ENCODE results near the gene ZNG1B.
"Not testable (repeated sequence)": the region's sequence is repeated elsewhere in the genome, so short reads cannot be mapped to it uniquely, and the experiment has no call there.

GRCh38 chr2:113433468-113433867 is 4.0 kb upstream of the ZNG1B start:
- TF ChIP-seq, protein P1, sequence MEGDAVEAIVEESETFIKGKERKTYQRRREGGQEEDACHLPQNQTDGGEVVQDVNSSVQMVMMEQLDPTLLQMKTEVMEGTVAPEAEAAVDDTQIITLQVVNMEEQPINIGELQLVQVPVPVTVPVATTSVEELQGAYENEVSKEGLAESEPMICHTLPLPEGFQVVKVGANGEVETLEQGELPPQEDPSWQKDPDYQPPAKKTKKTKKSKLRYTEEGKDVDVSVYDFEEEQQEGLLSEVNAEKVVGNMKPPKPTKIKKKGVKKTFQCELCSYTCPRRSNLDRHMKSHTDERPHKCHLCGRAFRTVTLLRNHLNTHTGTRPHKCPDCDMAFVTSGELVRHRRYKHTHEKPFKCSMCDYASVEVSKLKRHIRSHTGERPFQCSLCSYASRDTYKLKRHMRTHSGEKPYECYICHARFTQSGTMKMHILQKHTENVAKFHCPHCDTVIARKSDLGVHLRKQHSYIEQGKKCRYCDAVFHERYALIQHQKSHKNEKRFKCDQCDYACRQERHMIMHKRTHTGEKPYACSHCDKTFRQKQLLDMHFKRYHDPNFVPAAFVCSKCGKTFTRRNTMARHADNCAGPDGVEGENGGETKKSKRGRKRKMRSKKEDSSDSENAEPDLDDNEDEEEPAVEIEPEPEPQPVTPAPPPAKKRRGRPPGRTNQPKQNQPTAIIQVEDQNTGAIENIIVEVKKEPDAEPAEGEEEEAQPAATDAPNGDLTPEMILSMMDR (optimal IDR thresholded peaks at IDR 0.05 in 1 of 3, IDR thresholded peaks at IDR 0.05 in 1 of 3, conservative IDR thresholded peaks at IDR 0.05 in 1 of 3; ENCODE audit: extremely low read depth in 1 of 3, insufficient read depth in 2 of 3, low read length in 3 of 3) = not testable (repeated sequence)
- TF ChIP-seq EZH2 (IDR thresholded peaks at IDR 0.05; ENCODE audit: low read length) = not testable (repeated sequence)
